ENCODE data around the gene TNIP1. TPM values are rescaled to one million over a fixed set of nuclear protein-coding genes. Genes with fewer than 3 reads are reported as not detected.

TNIP1 gene
- total RNA-seq, 1 donor from 2014 or later = 512 TPM

GRCh38 chr5:151012862-151013261 is 68.0 kb downstream of the TNIP1 start:
- intact Hi-C loops (cut with micrococcal nuclease) = no loop called here
- H3K4me1 Mint-ChIP-seq = no peaks in the 10 kb centered on the region
- no peaks in the 10 kb centered on the region for H3K9me3 Mint-ChIP-seq
- ATAC-seq (ENCODE audit: low read depth) (no peak), DNase-seq (no peak)
- no peaks in the 10 kb centered on the region for H3K36me3 Mint-ChIP-seq (ENCODE audit: low read depth)
- TF ChIP-seq CTCF (IDR thresholded peaks at IDR 0.05) = no peak
- H3K27me3 Mint-ChIP-seq = peaks cover 11% of the 10 kb centered on the region
- no peak overlapping the region for H3K4me3 Mint-ChIP-seq
- CTCF ChIA-PET = no interaction called here
- POLR2A ChIA-PET = interaction anchor here (0.7 kb wide), 1 partner anchor 221 kb away, joined by 7 read pairs; no protein-coding TSS in a partner anchor
- H3K27ac Mint-ChIP-seq = no peak overlapping the region

- intact Hi-C loops (cut with micrococcal nuclease) = loop anchor here (10.0 kb wide), 1 partner anchor 496 kb away; no protein-coding TSS in a partner anchor
- Mint-ChIP-seq H3K27me3 (peaks cover 11% of the 10 kb centered on the region), H3K4me1 (no peaks in the 10 kb centered on the region), H3K4me3 (no peak overlapping the region), H3K36me3 (ENCODE audit: low read depth) (no peaks in the 10 kb centered on the region), H3K9me3 (no peaks in the 10 kb centered on the region), H3K27ac (no peak overlapping the region)
- no peak for DNase-seq
- no peak for TF ChIP-seq CTCF (IDR thresholded peaks at IDR 0.05)
- ChIA-PET CTCF (no interaction called here), POLR2A (no interaction called here)
- ATAC-seq (ENCODE audit: low read depth) = no peak
Measured at GRCh38 chr5:151008906-151009305, 71.9 kb downstream of the TNIP1 start.

- intact Hi-C loops (cut with micrococcal nuclease) = loop anchor here (10.0 kb wide), 1 partner anchor 497 kb away; no protein-coding TSS in a partner anchor
- ChIA-PET POLR2A (no interaction called here), CTCF (no interaction called here)
- no peak for ATAC-seq (ENCODE audit: low read depth)
- no peaks in the 10 kb centered on the region for H3K4me1 Mint-ChIP-seq
- no peak overlapping the region for H3K27ac Mint-ChIP-seq
- DNase-seq = no peak
- no peak overlapping the region for H3K4me3 Mint-ChIP-seq
- peaks cover 11% of the 10 kb centered on the region for H3K27me3 Mint-ChIP-seq
- TF ChIP-seq CTCF (IDR thresholded peaks at IDR 0.05) = no peak
- no peaks in the 10 kb centered on the region for H3K36me3 Mint-ChIP-seq (ENCODE audit: low read depth)
- H3K9me3 Mint-ChIP-seq = no peaks in the 10 kb centered on the region
Measured at GRCh38 chr5:151008210-151008491, 72.7 kb downstream of the TNIP1 start.

- DNase-seq = no peak
- CTCF ChIA-PET = no interaction called here
- Mint-ChIP-seq H3K36me3 (ENCODE audit: low read depth) (no peaks in the 10 kb centered on the region), H3K9me3 (no peaks in the 10 kb centered on the region), H3K4me3 (no peak overlapping the region), H3K27me3 (peaks cover 11% of the 10 kb centered on the region), H3K27ac (no peak overlapping the region), H3K4me1 (no peaks in the 10 kb centered on the region)
- TF ChIP-seq CTCF (IDR thresholded peaks at IDR 0.05) = no peak
- no peak for ATAC-seq (ENCODE audit: low read depth)
- intact Hi-C loops (cut with micrococcal nuclease) = loop anchor here (10.0 kb wide), 1 partner anchor 497 kb away; no protein-coding TSS in a partner anchor
- POLR2A ChIA-PET = no interaction called here
Measured at GRCh38 chr5:151007430-151008209, 73.2 kb downstream of the TNIP1 start.

GRCh38 chr5:151006704-151007334 is 74.0 kb downstream of the TNIP1 start:
- no peak for ATAC-seq (ENCODE audit: low read depth)
- Mint-ChIP-seq H3K27me3 (peaks cover 11% of the 10 kb centered on the region), H3K27ac (no peak overlapping the region), H3K36me3 (ENCODE audit: low read depth) (no peaks in the 10 kb centered on the region), H3K4me3 (no peak overlapping the region), H3K4me1 (no peaks in the 10 kb centered on the region), H3K9me3 (no peaks in the 10 kb centered on the region)
- ChIA-PET CTCF (no interaction called here), POLR2A (no interaction called here)
- TF ChIP-seq CTCF (IDR thresholded peaks at IDR 0.05) = no peak
- DNase-seq = no peak
- intact Hi-C loops (cut with micrococcal nuclease) = loop anchor here (10.0 kb wide), 1 partner anchor 498 kb away; no protein-coding TSS in a partner anchor
